LNCaP clone FGC (cell line): Measurements from ENCODE around the gene HIPK1.

Source experiments
- DNase-seq: peaks from one replicate; pipeline ENCODE4 v3.0.0-alpha.2; 2011; ENCODE audit warnings: low read depth
- H3K4me3 ChIP-seq: 2 replicates; pipeline ENCODE4 v1.5.1; 2011; ENCODE audit warnings: mild to moderate bottlenecking, low read depth, low read length, control low read depth
- TF ChIP-seq, protein P1 (sequence below): IDR thresholded peaks from 2 replicates; pipeline ENCODE4 v1.5.1; 2012; ENCODE audit warnings: mild to moderate bottlenecking; ENCODE audit not compliant: control insufficient read depth, insufficient read depth; ENCODE audit errors: extremely low read depth

HIPK1 gene

DNA sequence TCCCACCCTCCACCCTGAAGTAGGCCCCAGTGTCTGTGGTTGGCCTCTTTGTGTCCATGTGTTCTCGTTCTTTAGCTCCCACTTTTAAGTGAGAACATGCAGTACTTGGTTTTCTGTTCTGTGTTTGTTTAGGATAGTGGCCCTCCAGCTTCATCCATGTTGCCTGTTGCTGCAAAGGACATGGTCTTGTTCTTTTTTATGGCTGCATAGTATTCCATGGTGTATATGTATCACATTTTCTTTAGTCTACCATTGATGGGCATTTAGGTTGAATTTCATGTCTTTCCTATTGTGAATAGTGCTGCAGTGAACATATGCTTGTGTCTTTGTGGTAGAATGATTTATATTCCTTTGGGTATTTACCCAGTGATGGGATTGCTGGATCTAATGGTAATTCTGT is 6.1 kb downstream of the HIPK1 start:
- H3K4me3 ChIP-seq, result no peak overlapping the region
- no peak for DNase-seq
- TF ChIP-seq, protein P1, sequence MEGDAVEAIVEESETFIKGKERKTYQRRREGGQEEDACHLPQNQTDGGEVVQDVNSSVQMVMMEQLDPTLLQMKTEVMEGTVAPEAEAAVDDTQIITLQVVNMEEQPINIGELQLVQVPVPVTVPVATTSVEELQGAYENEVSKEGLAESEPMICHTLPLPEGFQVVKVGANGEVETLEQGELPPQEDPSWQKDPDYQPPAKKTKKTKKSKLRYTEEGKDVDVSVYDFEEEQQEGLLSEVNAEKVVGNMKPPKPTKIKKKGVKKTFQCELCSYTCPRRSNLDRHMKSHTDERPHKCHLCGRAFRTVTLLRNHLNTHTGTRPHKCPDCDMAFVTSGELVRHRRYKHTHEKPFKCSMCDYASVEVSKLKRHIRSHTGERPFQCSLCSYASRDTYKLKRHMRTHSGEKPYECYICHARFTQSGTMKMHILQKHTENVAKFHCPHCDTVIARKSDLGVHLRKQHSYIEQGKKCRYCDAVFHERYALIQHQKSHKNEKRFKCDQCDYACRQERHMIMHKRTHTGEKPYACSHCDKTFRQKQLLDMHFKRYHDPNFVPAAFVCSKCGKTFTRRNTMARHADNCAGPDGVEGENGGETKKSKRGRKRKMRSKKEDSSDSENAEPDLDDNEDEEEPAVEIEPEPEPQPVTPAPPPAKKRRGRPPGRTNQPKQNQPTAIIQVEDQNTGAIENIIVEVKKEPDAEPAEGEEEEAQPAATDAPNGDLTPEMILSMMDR, result no peak

DNA sequence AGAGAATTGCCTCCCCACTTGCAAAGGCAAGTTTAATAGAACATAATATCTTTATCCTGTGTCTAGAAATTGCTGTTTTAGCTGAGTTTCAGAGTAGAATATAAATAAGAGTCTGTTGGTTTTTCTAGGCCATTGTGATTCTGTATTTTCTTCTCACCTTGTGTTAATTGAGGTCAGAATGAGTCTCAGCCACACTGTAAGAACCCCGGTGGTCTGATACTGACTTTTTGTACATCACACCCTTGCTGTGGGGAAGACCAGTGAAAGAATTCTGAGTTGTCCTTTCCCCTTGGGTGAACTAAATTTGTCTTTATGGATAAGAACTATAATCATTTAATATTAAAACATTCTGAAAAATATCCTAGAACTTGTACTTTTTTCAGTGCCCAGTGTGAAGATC is 6.8 kb downstream of the HIPK1 start:
- DNase-seq, result no peak
- H3K4me3 ChIP-seq, result no peak overlapping the region
- TF ChIP-seq, protein P1, result no peak

DNA sequence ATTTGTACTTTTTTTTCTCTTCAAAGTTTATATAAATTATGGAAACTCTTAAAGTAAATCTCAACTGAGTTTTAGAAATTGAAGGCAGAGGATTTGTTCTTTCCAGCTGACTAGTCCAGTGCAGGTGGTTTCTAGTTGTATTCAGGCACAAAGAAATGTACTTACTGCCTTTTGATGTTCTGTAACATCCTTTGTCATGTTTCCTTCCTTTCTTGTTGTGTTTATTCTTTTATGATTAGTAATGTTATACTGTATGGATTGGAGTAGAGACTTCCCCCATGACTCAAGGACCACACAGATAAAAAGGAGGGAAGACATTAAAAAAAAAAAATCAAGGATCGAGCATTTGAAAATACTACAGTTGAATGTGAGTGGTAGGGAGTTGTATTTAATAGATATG is 8.0 kb downstream of the HIPK1 start:
- TF ChIP-seq, protein P1, result no peak
- H3K4me3 ChIP-seq, result no peak overlapping the region
- DNase-seq, result no peak

- TF ChIP-seq, protein P1, result no peak
- no peak for DNase-seq
- no peak overlapping the region for H3K4me3 ChIP-seq
Measured at GRCh38 chr1:113938192-113938591, 9.1 kb downstream of the HIPK1 start.

DNA sequence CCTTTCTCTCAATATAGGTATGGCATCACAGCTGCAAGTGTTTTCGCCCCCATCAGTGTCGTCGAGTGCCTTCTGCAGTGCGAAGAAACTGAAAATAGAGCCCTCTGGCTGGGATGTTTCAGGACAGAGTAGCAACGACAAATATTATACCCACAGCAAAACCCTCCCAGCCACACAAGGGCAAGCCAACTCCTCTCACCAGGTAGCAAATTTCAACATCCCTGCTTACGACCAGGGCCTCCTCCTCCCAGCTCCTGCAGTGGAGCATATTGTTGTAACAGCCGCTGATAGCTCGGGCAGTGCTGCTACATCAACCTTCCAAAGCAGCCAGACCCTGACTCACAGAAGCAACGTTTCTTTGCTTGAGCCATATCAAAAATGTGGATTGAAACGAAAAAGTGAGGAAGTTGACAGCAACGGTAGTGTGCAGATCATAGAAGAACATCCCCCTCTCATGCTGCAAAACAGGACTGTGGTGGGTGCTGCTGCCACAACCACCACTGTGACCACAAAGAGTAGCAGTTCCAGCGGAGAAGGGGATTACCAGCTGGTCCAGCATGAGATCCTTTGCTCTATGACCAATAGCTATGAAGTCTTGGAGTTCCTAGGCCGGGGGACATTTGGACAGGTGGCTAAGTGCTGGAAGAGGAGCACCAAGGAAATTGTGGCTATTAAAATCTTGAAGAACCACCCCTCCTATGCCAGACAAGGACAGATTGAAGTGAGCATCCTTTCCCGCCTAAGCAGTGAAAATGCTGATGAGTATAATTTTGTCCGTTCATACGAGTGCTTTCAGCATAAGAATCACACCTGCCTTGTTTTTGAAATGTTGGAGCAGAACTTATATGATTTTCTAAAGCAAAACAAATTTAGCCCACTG is 11.5 kb downstream of the HIPK1 start:
- H3K4me3 ChIP-seq, result no peak overlapping the region
- DNase-seq, result no peak
- TF ChIP-seq, protein P1, result no peak

DNA sequence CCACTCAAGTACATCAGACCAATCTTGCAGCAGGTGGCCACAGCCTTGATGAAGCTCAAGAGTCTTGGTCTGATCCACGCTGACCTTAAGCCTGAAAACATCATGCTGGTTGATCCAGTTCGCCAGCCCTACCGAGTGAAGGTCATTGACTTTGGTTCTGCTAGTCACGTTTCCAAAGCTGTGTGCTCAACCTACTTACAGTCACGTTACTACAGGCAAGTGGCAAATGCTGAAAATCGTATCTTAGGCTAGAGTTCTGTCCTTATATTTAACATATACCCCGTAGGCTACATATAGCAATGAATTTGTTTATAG is 12.1 kb downstream of the HIPK1 start:
- DNase-seq, result no peak
- H3K4me3 ChIP-seq, result no peak overlapping the region
- TF ChIP-seq, protein P1, result no peak

GRCh38 chr1:113942527-113942926 is 13.4 kb downstream of the HIPK1 start:
- H3K4me3 ChIP-seq, result no peak overlapping the region
- TF ChIP-seq, protein P1, result no peak
- DNase-seq, result no peak
